SK-N-SH (cell line): ENCODE results near the gene DLG4. TPM values are rescaled to one million over a fixed set of nuclear protein-coding genes. Genes with fewer than 3 reads are reported as not detected.

Experiments
- CTCF ChIA-PET: fragments of 300-600, 350-600 bp; formaldehyde crosslinking; extraction: SDS; loops from one replicate; lab custom pipeline; 2021; lab: Yijun Ruan, JAX
- POLR2A ChIA-PET: fragments of 350-600 bp; sonication (Branson Sonifier 250); formaldehyde crosslinking; extraction: SDS; loops from one replicate; lab custom pipeline; 2020; ENCODE audit warnings: antibody characterized with exemption, inconsistent platforms; lab: Yijun Ruan, JAX
- DNase-seq: peaks from one replicate; pipeline ENCODE4 v3.0.0; 2012
- H2AFZ ChIP-seq: fragments of 200-600 bp; sonication (generic); 2 replicates; pipeline ENCODE4 v1.8.1; 2016; ENCODE audit warnings: antibody characterized with exemption, mild to moderate bottlenecking, low read depth
- H3F3A ChIP-seq: fragments of 200-600 bp; sonication (generic); replicated peaks from 2 replicates; pipeline ENCODE3; 2016; ENCODE audit warnings: antibody characterized with exemption, mild to moderate bottlenecking; ENCODE audit not compliant: insufficient read depth
- H3K27ac ChIP-seq, 2 experiments: fragments of 200-500 bp in 1 of 2; fragments of 200-600 bp in 1 of 2; sonication (Bioruptor generic) in 1 of 2; sonication (generic), shearing (Covaris generic) in 1 of 2; 2 replicates each; pipeline versions ENCODE4 v1.5.1 to v1.6.1; 2014 to 2016; ENCODE audit warnings: low read depth in 2 of 2, inconsistent platforms in 1 of 2, low read length in 1 of 2, mild to moderate bottlenecking in 1 of 2, mixed read lengths in 1 of 2
- H3K27me3 ChIP-seq: fragments of 200-600 bp; sonication (generic), shearing (Covaris generic); 2 replicates; pipeline ENCODE4 v1.6.1; 2016; ENCODE audit warnings: mixed run types; ENCODE audit not compliant: insufficient read depth
- H3K36me3 ChIP-seq, 2 experiments: fragments of 200-500 bp in 1 of 2; fragments of 200-600 bp in 1 of 2; sonication (Bioruptor generic) in 1 of 2; sonication (generic) in 1 of 2; replicated peaks in 1 of 2; 2 replicates each; pipeline versions ENCODE3 to v1.5.1; 2014 to 2016; ENCODE audit warnings: low read length in 1 of 2, mild to moderate bottlenecking in 1 of 2; ENCODE audit not compliant: insufficient read depth in 2 of 2, control insufficient read depth in 1 of 2
- H3K4me1 ChIP-seq, 2 experiments: fragments of 200-500 bp in 1 of 2; fragments of 200-600 bp in 1 of 2; sonication (Bioruptor generic) in 1 of 2; sonication (generic), shearing (Covaris generic) in 1 of 2; 2 replicates each; pipeline versions ENCODE4 v1.5.1 to v1.6.1; 2014 to 2016; ENCODE audit warnings: low read depth in 1 of 2, low read length in 1 of 2, mixed run types in 1 of 2; ENCODE audit not compliant: insufficient read depth in 2 of 2, control insufficient read depth in 1 of 2
- H3K4me2 ChIP-seq: fragments of 200-600 bp; sonication (generic), shearing (Covaris generic); 2 replicates; pipeline ENCODE4 v1.6.1; 2017; ENCODE audit warnings: mixed run types
- H3K4me3 ChIP-seq, 2 experiments: fragments of 200-500 bp in 1 of 2; fragments of 200-600 bp in 1 of 2; sonication (Bioruptor generic) in 1 of 2; sonication (generic), shearing (Covaris generic) in 1 of 2; 2 replicates each; pipeline versions ENCODE4 v1.5.1 to v1.8.1; 2014 to 2016; ENCODE audit warnings: low read depth in 2 of 2, inconsistent platforms in 1 of 2, low read length in 1 of 2, mild to moderate bottlenecking in 1 of 2, mixed read lengths in 1 of 2, moderate library complexity in 1 of 2
- H3K79me2 ChIP-seq: fragments of 200-600 bp; sonication (generic); 2 replicates; pipeline ENCODE4 v1.8.1; 2017; ENCODE audit warnings: mild to moderate bottlenecking; ENCODE audit not compliant: insufficient read depth
- H3K9ac ChIP-seq: fragments of 200-600 bp; sonication (generic); 2 replicates; pipeline ENCODE4 v1.6.1; 2017; ENCODE audit warnings: mixed run types
- H3K9me2 ChIP-seq: fragments of 200-600 bp; sonication (generic); 2 replicates; pipeline ENCODE4 v1.6.1; 2017; ENCODE audit warnings: mixed run types
- H3K9me3 ChIP-seq: fragments of 200-600 bp; sonication (generic); 2 replicates; pipeline ENCODE4 v1.6.1; 2017; ENCODE audit warnings: mixed run types, mild to moderate bottlenecking, moderate library complexity
- H4K20me1 ChIP-seq: fragments of 200-600 bp; sonication (generic); 2 replicates; pipeline ENCODE4 v1.6.1; 2017; ENCODE audit warnings: mild to moderate bottlenecking, mixed run types; ENCODE audit not compliant: insufficient read depth
- CHD2 ChIP-seq: fragments of 150-350 bp; IDR thresholded peaks from 2 replicates; pipeline ENCODE4 v1.6.1; 2018; ENCODE audit warnings: low read length; ENCODE audit not compliant: partially characterized antibody
- CTCF ChIP-seq: fragments of 200-600 bp; sonication (generic); IDR thresholded peaks from 2 replicates; pipeline ENCODE4 v1.6.1; 2017; ENCODE audit warnings: antibody characterized with exemption, mild to moderate bottlenecking, moderate library complexity
- ELF1 ChIP-seq: IDR thresholded peaks from 2 replicates; pipeline ENCODE4 v1.4.0; 2012
- EP300 ChIP-seq, 2 experiments: IDR thresholded peaks; 2 replicates each; pipeline versions ENCODE4 v1.4.0 to v1.6.1; 2012; ENCODE audit warnings: borderline replicate concordance in 1 of 2, low read depth in 1 of 2, low read length in 1 of 2
- EZH2phosphoT487 ChIP-seq: fragments of 200-600 bp; sonication (generic); IDR thresholded peaks from 2 replicates; pipeline ENCODE4 v1.6.1; 2017; ENCODE audit warnings: low read depth, mixed run types, mild to moderate bottlenecking, antibody characterized with exemption, moderate library complexity, borderline replicate concordance
- FOSL2 ChIP-seq: IDR thresholded peaks from 2 replicates; pipeline ENCODE4 v1.4.0; 2012; ENCODE audit warnings: low read depth, mild to moderate bottlenecking, moderate library complexity, borderline replicate concordance
- FOXM1 ChIP-seq: IDR thresholded peaks from 2 replicates; pipeline ENCODE4 v1.4.0; 2012; ENCODE audit warnings: low read depth, mild to moderate bottlenecking
- GATA2 ChIP-seq: sonication (generic); formaldehyde crosslinking; IDR thresholded peaks from 2 replicates; pipeline ENCODE4 v1.5.0; 2020; ENCODE audit warnings: mild to moderate bottlenecking, missing genetic modification reagents
- IRF3 ChIP-seq: fragments of 150-350 bp; IDR thresholded peaks from 2 replicates; pipeline ENCODE4 v1.6.1; 2016; ENCODE audit warnings: mild to moderate bottlenecking, low read depth, low read length
- MEF2A ChIP-seq: IDR thresholded peaks from 2 replicates; pipeline ENCODE4 v1.4.0; 2012; ENCODE audit warnings: low read depth, borderline replicate concordance
- NFIC ChIP-seq: IDR thresholded peaks from 2 replicates; pipeline ENCODE4 v1.4.0; 2012; ENCODE audit warnings: borderline replicate concordance
- NRF1 ChIP-seq: IDR thresholded peaks from 2 replicates; pipeline ENCODE4 v1.6.1; 2012; ENCODE audit warnings: low read depth, mild to moderate bottlenecking, low read length
- PBX3 ChIP-seq: IDR thresholded peaks from 2 replicates; pipeline ENCODE4; 2012
- POLR2AphosphoS5 ChIP-seq: IDR thresholded peaks from 2 replicates; pipeline ENCODE4 v1.6.1; 2012; ENCODE audit warnings: low read depth, low read length
- RCOR1 ChIP-seq: fragments of 150-350 bp; IDR thresholded peaks from 2 replicates; pipeline ENCODE4 v1.6.1; 2017; ENCODE audit warnings: antibody characterized with exemption, low read length
- RFX5 ChIP-seq: IDR thresholded peaks from 2 replicates; pipeline ENCODE4 v1.6.1; 2012; ENCODE audit warnings: mild to moderate bottlenecking, improper control_type of control experiment, low read length
- RXRA ChIP-seq: IDR thresholded peaks from 2 replicates; pipeline ENCODE4 v1.4.0; 2012; ENCODE audit warnings: low read depth, mild to moderate bottlenecking, borderline replicate concordance
- SIN3A ChIP-seq: IDR thresholded peaks from 2 replicates; pipeline ENCODE4 v1.6.1; 2012; ENCODE audit warnings: low read depth, mild to moderate bottlenecking, low read length, moderate library complexity, borderline replicate concordance
- SMC3 ChIP-seq: IDR thresholded peaks from 2 replicates; pipeline ENCODE4 v1.6.1; 2012; ENCODE audit warnings: low read depth, low read length, improper control_type of control experiment
- TCF12 ChIP-seq: IDR thresholded peaks from 2 replicates; pipeline ENCODE4 v1.4.0; 2012
- USF2 ChIP-seq: fragments of 150-350 bp; IDR thresholded peaks from 2 replicates; pipeline ENCODE4 v1.6.1; 2017; ENCODE audit warnings: antibody characterized with exemption, low read length, low read depth, borderline replicate concordance
- YY1 ChIP-seq: IDR thresholded peaks from 2 replicates; pipeline ENCODE4 v1.4.0; 2012; ENCODE audit warnings: low read depth, mild to moderate bottlenecking
- ZBTB33 ChIP-seq: IDR thresholded peaks from 2 replicates; pipeline ENCODE4 v1.4.0; 2012; ENCODE audit warnings: low read depth, borderline replicate concordance
- WGBS: methylation state at CpG from one replicate; pipeline ENCODE4 v1.1.6; 2017; ENCODE audit warnings: low lambda C conversion rate; 5-methylcytosine and 5-hydroxymethylcytosine counted together
- polyA plus RNA-seq, 3 experiments: library from polyadenylated mRNA; depleted of rRNA; stranded (reverse); fragments of >200 nt; gene quantifications; 2 replicates each; pipeline ENCODE4 v1.2.3, GENCODE V29; 2012

DLG4 gene
- polyA plus RNA-seq, 1 of the 3 experiments (the other 2 are of a cell fraction), result 30.5 TPM

GRCh38 chr17:7236808-7237207 is 17.2 kb upstream of the DLG4 start (continued):
- no peak for TF ChIP-seq FOSL2
- no peak for TF ChIP-seq EZH2phosphoT487
- TF ChIP-seq SIN3A, result no peak
- no peak for TF ChIP-seq EP300 (IDR thresholded peaks at IDR 0.05; ENCODE audit: borderline replicate concordance in 1 of 2, low read depth in 1 of 2, low read length in 1 of 2)

- H3K9me3 ChIP-seq, result no peaks in the 10 kb centered on the region
- no peak overlapping the region for H2AFZ ChIP-seq
- WGBS, result 84% methylated on average over 20 of the region's 22 CpGs
- no peaks in the 10 kb centered on the region for H3K27me3 ChIP-seq
- peaks cover 46% of the 10 kb centered on the region for H3F3A ChIP-seq
- no peaks in the 10 kb centered on the region for H3K9me2 ChIP-seq
- peaks cover 89% of the 10 kb centered on the region for H3K79me2 ChIP-seq
- H3K4me1 ChIP-seq, result peaks cover 40 to 44% of the 10 kb centered on the region in 2 experiments
- H4K20me1 ChIP-seq, result peaks cover 22% of the 10 kb centered on the region
- ChIA-PET CTCF (interaction anchor here (1.2 to 5.3 kb wide), 7 partner anchors 16 to 190 kb away, joined by 3 to 37 read pairs (median 4); partner anchors contain the start of genes ACADVL, CTDNEP1, DLG4 and NEURL4), POLR2A (no interaction called here)
- H3K27ac ChIP-seq, result peak overlapping the region; percentile 82 to 94; a peak in 3 of 4 replicates
- no peak for DNase-seq
- H3K9ac ChIP-seq, result no peak overlapping the region
- H3K36me3 ChIP-seq, result peaks cover 35 to 37% of the 10 kb centered on the region in 2 experiments
- H3K4me3 ChIP-seq, result no peak overlapping the region; a peak in 1 of 4 replicates
- H3K4me2 ChIP-seq, result peak overlapping the region; percentile 81; the same call in 1 of the 2 replicates
- TF ChIP-seq IRF3 (no peak), PBX3 (peak; percentile 51; the same call in 1 of the 2 replicates), SMC3 (no peak), EP300 (IDR thresholded peaks at IDR 0.05; ENCODE audit: borderline replicate concordance in 1 of 2, low read depth in 1 of 2, low read length in 1 of 2) (no peak), POLR2AphosphoS5 (no peak), TCF12 (0 out of 2 replicates have a peak, but pooled peaks have one; percentile 29), GATA2 (CRISPR knock-in tag) (no peak), USF2 (no peak), CTCF (no peak), FOSL2 (peak; percentile 21; the same call in 1 of the 2 replicates), RFX5 (no peak), MEF2A (no peak), NFIC (no peak), FOXM1 (no peak), NRF1 (no peak), CHD2 (no peak), ELF1 (no peak), YY1 (no peak), EZH2phosphoT487 (no peak), RCOR1 (no peak), RXRA (no peak), ZBTB33 (no peak)
Observed at GRCh38 chr17:7235693-7236665, 16.3 kb upstream of the DLG4 start.
